Loucy (cell line): ENCODE data around the gene HIC1.

Experiments used
- H2AFZ ChIP-seq: fragments of 200-600 bp; sonication (generic); 2 replicates; pipeline ENCODE4 v1.6.0; 2016; ENCODE audit warnings: antibody characterized with exemption, mild to moderate bottlenecking, low read length, moderate library complexity
- H3F3A ChIP-seq: fragments of 200-600 bp; 2 replicates; pipeline ENCODE4 v1.6.0; 2016; ENCODE audit warnings: antibody characterized with exemption, low read depth, mild to moderate bottlenecking
- H3K27me3 ChIP-seq: fragments of 200-600 bp; sonication (generic); 2 replicates; pipeline ENCODE4 v1.6.1; 2014; ENCODE audit warnings: low read length, mild to moderate bottlenecking; ENCODE audit not compliant: insufficient read depth, poor library complexity, severe bottlenecking
- H3K36me3 ChIP-seq: fragments of 200-600 bp; sonication (generic); 2 replicates; pipeline ENCODE4 v1.6.1; 2016; ENCODE audit warnings: low read length; ENCODE audit not compliant: insufficient read depth
- H3K4me1 ChIP-seq: fragments of 200-600 bp; sonication (generic); 2 replicates; pipeline ENCODE4 v1.5.1; 2014; ENCODE audit warnings: low read length, mild to moderate bottlenecking; ENCODE audit not compliant: insufficient read depth, poor library complexity, severe bottlenecking
- H3K4me2 ChIP-seq: fragments of 200-600 bp; sonication (generic); 2 replicates; pipeline ENCODE4 v1.6.0; 2014; ENCODE audit warnings: antibody characterized with exemption, low read length, low read depth, mild to moderate bottlenecking; ENCODE audit not compliant: poor library complexity, severe bottlenecking
- H3K4me3 ChIP-seq: fragments of 200-600 bp; sonication (generic); 2 replicates; pipeline ENCODE4 v1.5.1; 2014; ENCODE audit warnings: low read length, mild to moderate bottlenecking, mixed read lengths; ENCODE audit not compliant: poor library complexity, severe bottlenecking
- H3K79me2 ChIP-seq: fragments of 200-600 bp; sonication (generic); 2 replicates; pipeline ENCODE4 v1.6.1; 2014; ENCODE audit warnings: low read length; ENCODE audit not compliant: insufficient read depth
- H3K9ac ChIP-seq: fragments of 200-600 bp; sonication (generic); 2 replicates; pipeline ENCODE4 v1.6.0; 2014; ENCODE audit warnings: mild to moderate bottlenecking, low read depth, low read length, moderate library complexity; ENCODE audit not compliant: poor library complexity, severe bottlenecking
- H3K9me2 ChIP-seq: fragments of 200-600 bp; sonication (generic); replicated peaks from 2 replicates; pipeline ENCODE4 v1.6.1; 2016; ENCODE audit warnings: low read depth, low read length, mixed read lengths
- H3K9me3 ChIP-seq: fragments of 200-600 bp; sonication (generic); 2 replicates; pipeline ENCODE4 v1.6.1; 2014; ENCODE audit warnings: mild to moderate bottlenecking, antibody characterized with exemption, low read length, low read depth; ENCODE audit not compliant: insufficient read depth
- H4K20me1 ChIP-seq: fragments of 200-600 bp; sonication (generic); 2 replicates; pipeline ENCODE4 v1.6.0; 2014; ENCODE audit warnings: antibody characterized with exemption, low read length, mild to moderate bottlenecking; ENCODE audit not compliant: insufficient read depth, poor library complexity, severe bottlenecking
- CTCF ChIP-seq: fragments of 200-600 bp; sonication (generic); conservative IDR thresholded peaks from 2 replicates; pipeline ENCODE4 v1.5.1; 2014; ENCODE audit warnings: mild to moderate bottlenecking, antibody characterized with exemption, low read length
- EZH2phosphoT487 ChIP-seq: fragments of 200-600 bp; IDR thresholded peaks from 2 replicates; pipeline ENCODE4 v1.6.1; 2018; ENCODE audit warnings: antibody characterized with exemption, mild to moderate bottlenecking, moderate library complexity, borderline replicate concordance

Gene HIC1

GRCh38 chr17:2040942-2041560 lies 13.9 kb upstream of the HIC1 start:
- no peaks in the 10 kb centered on the region for H3K9me3 ChIP-seq
- H3K27me3 ChIP-seq = no peaks in the 10 kb centered on the region
- H2AFZ ChIP-seq = peak overlapping the region; percentile 70
- no peaks in the 10 kb centered on the region for H3K9me2 ChIP-seq
- no peaks in the 10 kb centered on the region; the same call in 1 of the 2 replicates for H3K36me3 ChIP-seq
- no peaks in the 10 kb centered on the region for H3F3A ChIP-seq
- peaks cover 14% of the 10 kb centered on the region for H3K4me1 ChIP-seq
- peaks cover 18% of the 10 kb centered on the region for H3K79me2 ChIP-seq
- peak overlapping the region; percentile 82 for H3K4me3 ChIP-seq
- peak overlapping the region; percentile 84 for H3K9ac ChIP-seq
- no peaks in the 10 kb centered on the region for H4K20me1 ChIP-seq
- peak overlapping the region; percentile 89 for H3K4me2 ChIP-seq
- no peak for TF ChIP-seq CTCF
- TF ChIP-seq EZH2phosphoT487 = no peak

GRCh38 chr17:2041561-2042389 lies 13.1 kb upstream of the HIC1 start, which contains the start of gene OVCA2:
TSS of gene OVCA2 (plus strand) at chr17:2042022. CDS start at chr17:2042048, 26 bp downstream.
- H3K79me2 ChIP-seq = peaks cover 18% of the 10 kb centered on the region
- H3K4me3 ChIP-seq = peak within 1 kb of the TSS; percentile 82
- H3K4me2 ChIP-seq = peak within 1 kb of the TSS; percentile 89
- H3K9me3 ChIP-seq = no peaks in the 10 kb centered on the region
- peak within 1 kb of the TSS; percentile 84 for H3K9ac ChIP-seq
- H3K27me3 ChIP-seq = no peaks in the 10 kb centered on the region
- H4K20me1 ChIP-seq = no peaks in the 10 kb centered on the region
- H3K9me2 ChIP-seq = no peaks in the 10 kb centered on the region
- H3K36me3 ChIP-seq = no peaks in the 10 kb centered on the region; the same call in 1 of the 2 replicates
- H3K4me1 ChIP-seq = peaks cover 14% of the 10 kb centered on the region
- TF ChIP-seq EZH2phosphoT487 (no peak), CTCF (peak; percentile 40; the same call in 1 of the 2 replicates)
- peak within 1 kb of the TSS; percentile 85 for H2AFZ ChIP-seq
- H3F3A ChIP-seq = no peaks in the 10 kb centered on the region

GRCh38 chr17:2042390-2042847 lies 12.5 kb upstream of the HIC1 start:
- TF ChIP-seq CTCF (no peak), EZH2phosphoT487 (no peak)
- H2AFZ ChIP-seq = peak overlapping the region; percentile 85
- no peaks in the 10 kb centered on the region for H3K9me3 ChIP-seq

More at GRCh38 chr17:2042390-2042847, 12.5 kb upstream of the HIC1 start:
- Histone ChIP-seq H3K9ac (peak overlapping the region; percentile 84), H3K79me2 (peaks cover 18% of the 10 kb centered on the region), H3K4me1 (peaks cover 14% of the 10 kb centered on the region), H3K4me2 (peak overlapping the region; percentile 89), H3K9me2 (no peaks in the 10 kb centered on the region), H4K20me1 (no peaks in the 10 kb centered on the region), H3K36me3 (no peaks in the 10 kb centered on the region), H3K27me3 (no peaks in the 10 kb centered on the region), H3K4me3 (peak overlapping the region; percentile 82), H3F3A (no peaks in the 10 kb centered on the region)
